Measurements from ENCODE around the gene ATE1.

The ATE1 gene

GRCh38 chr10:121788717-121789116 is 139.1 kb downstream of the ATE1 start:
- Mint-ChIP-seq H3K27me3 (no peaks in the 10 kb centered on the region), H3K36me3 (ENCODE audit: insufficient read depth) (peaks cover 22% of the 10 kb centered on the region), H3K4me1 (no peaks in the 10 kb centered on the region), H3K4me3 (no peak overlapping the region), H3K9me3 (no peaks in the 10 kb centered on the region), H3K27ac (ENCODE audit: low read depth) (no peak overlapping the region)
- ATAC-seq (replicated peaks; ENCODE audit: extremely low read depth, poor library complexity, severe bottlenecking) (no peak), DNase-seq (ENCODE audit: low spot score in 2 of 2) (no peak)

GRCh38 chr10:121788115-121788514 is 139.7 kb downstream of the ATE1 start:
- Mint-ChIP-seq H3K27ac (ENCODE audit: low read depth) (no peak overlapping the region), H3K27me3 (no peaks in the 10 kb centered on the region), H3K36me3 (ENCODE audit: insufficient read depth) (peaks cover 22% of the 10 kb centered on the region), H3K9me3 (no peaks in the 10 kb centered on the region), H3K4me1 (no peaks in the 10 kb centered on the region), H3K4me3 (no peak overlapping the region)
- no peak for ATAC-seq (replicated peaks; ENCODE audit: extremely low read depth, poor library complexity, severe bottlenecking)
- DNase-seq (ENCODE audit: low spot score in 2 of 2) = no peak

DNA sequence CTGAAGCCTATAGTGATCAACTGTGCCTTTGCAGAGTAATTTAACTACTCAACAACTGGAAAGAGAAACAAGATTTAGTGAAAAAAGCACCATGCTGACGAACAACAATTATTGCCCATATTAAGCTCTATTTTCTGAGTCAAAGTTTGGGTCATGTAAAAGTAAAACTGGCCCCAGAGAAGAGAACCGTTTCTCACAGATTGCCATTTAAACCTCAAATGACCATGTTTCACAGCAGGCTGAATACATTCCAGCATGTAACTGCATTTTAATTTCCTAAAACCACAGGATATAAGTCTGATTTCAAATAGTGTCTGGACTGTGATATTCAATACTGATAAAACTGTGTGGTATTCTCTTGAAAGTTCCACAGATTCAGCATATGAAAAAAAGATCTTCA is 140.7 kb downstream of the ATE1 start:
- no peak overlapping the region for H3K27ac Mint-ChIP-seq (ENCODE audit: low read depth)
- H3K36me3 Mint-ChIP-seq (ENCODE audit: insufficient read depth) = peaks cover 22% of the 10 kb centered on the region
- DNase-seq (ENCODE audit: low spot score in 2 of 2) = no peak

GRCh38 chr10:121783782-121784372 is 144.0 kb downstream of the ATE1 start:
- no peaks in the 10 kb centered on the region for H3K27me3 Mint-ChIP-seq

More for the DNA sequence above, 140.7 kb downstream of the ATE1 start:
- Mint-ChIP-seq H3K9me3 (no peaks in the 10 kb centered on the region), H3K4me1 (no peaks in the 10 kb centered on the region), H3K4me3 (no peak overlapping the region), H3K27me3 (no peaks in the 10 kb centered on the region)
- ATAC-seq (replicated peaks; ENCODE audit: extremely low read depth, poor library complexity, severe bottlenecking) = no peak

DNA sequence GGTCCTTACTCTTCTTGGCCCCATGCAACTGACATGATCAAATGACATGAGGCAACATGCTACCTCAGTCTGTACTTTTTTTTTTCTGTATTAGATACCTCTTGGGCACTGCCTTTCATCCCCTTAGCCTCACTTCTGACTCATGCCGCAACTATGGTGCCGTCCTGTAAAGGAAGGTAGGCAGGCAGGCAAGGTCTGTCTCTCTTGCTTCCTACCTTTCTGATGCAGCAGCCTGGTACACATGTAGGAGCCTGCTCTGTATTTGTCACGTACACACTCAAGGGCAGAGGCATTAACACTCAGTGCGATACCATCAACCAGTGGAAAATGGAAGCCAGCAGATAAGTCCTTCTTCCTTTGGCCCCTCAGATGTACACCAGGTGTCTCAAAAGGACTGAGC is 146.7 kb downstream of the ATE1 start:
- Mint-ChIP-seq H3K9me3 (no peaks in the 10 kb centered on the region), H3K27me3 (no peaks in the 10 kb centered on the region), H3K4me1 (no peaks in the 10 kb centered on the region), H3K36me3 (ENCODE audit: insufficient read depth) (peaks cover 6% of the 10 kb centered on the region), H3K4me3 (no peak overlapping the region), H3K27ac (ENCODE audit: low read depth) (no peak overlapping the region)
- ATAC-seq (replicated peaks; ENCODE audit: extremely low read depth, poor library complexity, severe bottlenecking) (no peak), DNase-seq (ENCODE audit: low spot score in 2 of 2) (no peak)

More at GRCh38 chr10:121783782-121784372, 144.0 kb downstream of the ATE1 start:
- Mint-ChIP-seq H3K4me3 (no peak overlapping the region), H3K27ac (ENCODE audit: low read depth) (no peak overlapping the region), H3K4me1 (no peaks in the 10 kb centered on the region), H3K36me3 (ENCODE audit: insufficient read depth) (peaks cover 12% of the 10 kb centered on the region), H3K9me3 (no peaks in the 10 kb centered on the region)
- ATAC-seq (replicated peaks; ENCODE audit: extremely low read depth, poor library complexity, severe bottlenecking) (no peak), DNase-seq (ENCODE audit: low spot score in 2 of 2) (no peak)

GRCh38 chr10:121774813-121775212 is 153.0 kb downstream of the ATE1 start:
- H3K27ac Mint-ChIP-seq (ENCODE audit: low read depth) = no peak overlapping the region

GRCh38 chr10:121774404-121774803 is 153.4 kb downstream of the ATE1 start:
- no peaks in the 10 kb centered on the region for H3K9me3 Mint-ChIP-seq
- H3K4me3 Mint-ChIP-seq = no peak overlapping the region
- H3K27me3 Mint-ChIP-seq = no peaks in the 10 kb centered on the region
- DNase-seq (ENCODE audit: low spot score in 2 of 2) (no peak), ATAC-seq (replicated peaks; ENCODE audit: extremely low read depth, poor library complexity, severe bottlenecking) (no peak)
- peaks cover 7% of the 10 kb centered on the region for H3K4me1 Mint-ChIP-seq
- peaks cover 3% of the 10 kb centered on the region for H3K36me3 Mint-ChIP-seq (ENCODE audit: insufficient read depth)
- H3K27ac Mint-ChIP-seq (ENCODE audit: low read depth) = no peak overlapping the region

More at GRCh38 chr10:121774813-121775212, 153.0 kb downstream of the ATE1 start:
- DNase-seq (ENCODE audit: low spot score in 2 of 2) (no peak), ATAC-seq (replicated peaks; ENCODE audit: extremely low read depth, poor library complexity, severe bottlenecking) (no peak)
- no peak overlapping the region for H3K4me3 Mint-ChIP-seq
- H3K4me1 Mint-ChIP-seq = peaks cover 7% of the 10 kb centered on the region
- H3K36me3 Mint-ChIP-seq (ENCODE audit: insufficient read depth) = peaks cover 3% of the 10 kb centered on the region
- H3K27me3 Mint-ChIP-seq = no peaks in the 10 kb centered on the region
- no peaks in the 10 kb centered on the region for H3K9me3 Mint-ChIP-seq

- peaks cover 4% of the 10 kb centered on the region for H3K36me3 Mint-ChIP-seq (ENCODE audit: insufficient read depth)
- H3K27ac Mint-ChIP-seq (ENCODE audit: low read depth) = no peak overlapping the region
- peaks cover 7% of the 10 kb centered on the region for H3K4me1 Mint-ChIP-seq
- no peak overlapping the region for H3K4me3 Mint-ChIP-seq
- no peak for DNase-seq (ENCODE audit: low spot score in 2 of 2)
- ATAC-seq (replicated peaks; ENCODE audit: extremely low read depth, poor library complexity, severe bottlenecking) = no peak
- H3K27me3 Mint-ChIP-seq = no peaks in the 10 kb centered on the region
- H3K9me3 Mint-ChIP-seq = no peaks in the 10 kb centered on the region
Measured at GRCh38 chr10:121772884-121773283, 154.9 kb downstream of the ATE1 start.

DNA sequence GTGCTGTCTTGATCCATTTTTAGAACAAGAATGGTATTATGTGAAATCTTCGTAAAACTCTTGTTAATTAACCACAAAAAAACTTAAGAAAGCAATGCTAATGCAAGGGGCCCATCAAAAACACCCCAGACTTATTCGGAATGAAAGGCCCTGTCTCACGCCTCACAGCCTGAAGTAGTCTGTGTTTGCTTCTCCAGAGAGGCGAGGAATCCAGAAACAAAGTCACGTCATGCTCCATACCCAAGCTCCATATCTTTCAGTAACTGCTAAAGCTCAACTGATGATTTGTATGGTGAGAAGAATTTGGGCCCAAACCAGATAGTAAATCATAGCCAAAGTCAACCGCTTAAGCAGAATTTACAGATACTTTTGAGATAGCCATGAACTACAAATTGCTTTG is 155.4 kb downstream of the ATE1 start:
- Mint-ChIP-seq H3K9me3 (no peaks in the 10 kb centered on the region), H3K27me3 (no peaks in the 10 kb centered on the region), H3K36me3 (ENCODE audit: insufficient read depth) (peaks cover 5% of the 10 kb centered on the region), H3K4me3 (no peak overlapping the region), H3K4me1 (peaks cover 7% of the 10 kb centered on the region), H3K27ac (ENCODE audit: low read depth) (no peak overlapping the region)
- no peak for ATAC-seq (replicated peaks; ENCODE audit: extremely low read depth, poor library complexity, severe bottlenecking)
- DNase-seq (ENCODE audit: low spot score in 2 of 2) = no peak

GRCh38 chr10:121771966-121772365 is 155.9 kb downstream of the ATE1 start:
- Mint-ChIP-seq H3K4me1 (peaks cover 8% of the 10 kb centered on the region), H3K36me3 (ENCODE audit: insufficient read depth) (peaks cover 5% of the 10 kb centered on the region), H3K4me3 (no peak overlapping the region), H3K9me3 (no peaks in the 10 kb centered on the region), H3K27ac (ENCODE audit: low read depth) (no peak overlapping the region), H3K27me3 (no peaks in the 10 kb centered on the region)
- no peak for DNase-seq (ENCODE audit: low spot score in 2 of 2)
- no peak for ATAC-seq (replicated peaks; ENCODE audit: extremely low read depth, poor library complexity, severe bottlenecking)

GRCh38 chr10:121766426-121766825 is 161.4 kb downstream of the ATE1 start:
- H3K27me3 Mint-ChIP-seq = no peaks in the 10 kb centered on the region
- ATAC-seq (replicated peaks; ENCODE audit: extremely low read depth, poor library complexity, severe bottlenecking) (no peak), DNase-seq (ENCODE audit: low spot score in 2 of 2) (no peak)
- H3K27ac Mint-ChIP-seq (ENCODE audit: low read depth) = no peak overlapping the region
- H3K4me1 Mint-ChIP-seq = peaks cover 17% of the 10 kb centered on the region
- no peak overlapping the region for H3K4me3 Mint-ChIP-seq
- H3K9me3 Mint-ChIP-seq = peaks cover 6% of the 10 kb centered on the region
- peaks cover 6% of the 10 kb centered on the region for H3K36me3 Mint-ChIP-seq (ENCODE audit: insufficient read depth)

DNA sequence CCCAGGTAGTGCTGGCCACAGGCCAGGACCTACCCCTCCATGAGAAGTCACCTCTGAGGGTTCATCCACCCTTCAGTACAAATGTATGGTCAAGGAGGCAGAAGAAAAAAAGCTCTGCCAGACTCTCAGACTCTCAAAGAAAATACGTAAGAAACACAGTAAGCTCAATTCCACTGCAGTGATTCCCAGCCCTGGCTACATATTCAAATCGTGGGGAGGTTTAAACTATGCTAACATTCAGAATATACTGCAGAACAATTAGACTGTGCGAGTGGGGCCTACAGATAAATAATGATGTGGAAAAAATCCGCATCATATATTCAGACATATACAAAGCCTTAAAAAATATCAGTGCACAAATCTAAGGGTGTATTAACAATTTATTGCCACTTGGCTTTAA is 162.6 kb downstream of the ATE1 start:
- ATAC-seq (replicated peaks; ENCODE audit: extremely low read depth, poor library complexity, severe bottlenecking) (no peak), DNase-seq (ENCODE audit: low spot score in 2 of 2) (no peak)
- Mint-ChIP-seq H3K9me3 (peaks cover 6% of the 10 kb centered on the region), H3K27me3 (no peaks in the 10 kb centered on the region), H3K4me3 (no peak overlapping the region), H3K4me1 (peaks cover 17% of the 10 kb centered on the region), H3K27ac (ENCODE audit: low read depth) (no peak overlapping the region), H3K36me3 (ENCODE audit: insufficient read depth) (peaks cover 6% of the 10 kb centered on the region)

GRCh38 chr10:121764233-121764942 is 163.4 kb downstream of the ATE1 start:
- Mint-ChIP-seq H3K9me3 (peaks cover 6% of the 10 kb centered on the region), H3K27me3 (no peaks in the 10 kb centered on the region), H3K4me1 (peaks cover 17% of the 10 kb centered on the region), H3K36me3 (ENCODE audit: insufficient read depth) (peaks cover 6% of the 10 kb centered on the region), H3K27ac (ENCODE audit: low read depth) (no peak overlapping the region), H3K4me3 (no peak overlapping the region)
- DNase-seq (ENCODE audit: low spot score in 2 of 2) (no peak), ATAC-seq (replicated peaks; ENCODE audit: extremely low read depth, poor library complexity, severe bottlenecking) (no peak)
